Measurements from ENCODE around the gene CISD3.

Gene CISD3

GRCh38 chr17:38729368-38729885, 714 bp upstream of the CISD3 start:
- no peaks in the 10 kb centered on the region for H3K9me3 ChIP-seq (ENCODE audit: control insufficient read depth, insufficient read depth, low read depth, low read length)
- CTCF ChIA-PET = interaction anchor here (1.0 to 2.8 kb wide), 8 partner anchors 11 to 66 kb away, joined by 3 to 14 read pairs (median 4); no protein-coding TSS in a partner anchor
- peaks cover 10 to 44% of the 10 kb centered on the region in 2 experiments for H3K36me3 ChIP-seq (ENCODE audit: control insufficient read depth in 2 of 2, insufficient read depth in 1 of 2, low read length in 2 of 2)
- POLR2A ChIA-PET = interaction anchor here (0.7 to 3.5 kb wide), 4 partner anchors 9 to 53 kb away, joined by 3 to 23 read pairs (median 5); partner anchors contain the start of gene PSMB3
- H3K4me1 ChIP-seq (ENCODE audit: control insufficient read depth, insufficient read depth, low read length) = peaks cover 5% of the 10 kb centered on the region
- TF ChIP-seq, protein P1, sequence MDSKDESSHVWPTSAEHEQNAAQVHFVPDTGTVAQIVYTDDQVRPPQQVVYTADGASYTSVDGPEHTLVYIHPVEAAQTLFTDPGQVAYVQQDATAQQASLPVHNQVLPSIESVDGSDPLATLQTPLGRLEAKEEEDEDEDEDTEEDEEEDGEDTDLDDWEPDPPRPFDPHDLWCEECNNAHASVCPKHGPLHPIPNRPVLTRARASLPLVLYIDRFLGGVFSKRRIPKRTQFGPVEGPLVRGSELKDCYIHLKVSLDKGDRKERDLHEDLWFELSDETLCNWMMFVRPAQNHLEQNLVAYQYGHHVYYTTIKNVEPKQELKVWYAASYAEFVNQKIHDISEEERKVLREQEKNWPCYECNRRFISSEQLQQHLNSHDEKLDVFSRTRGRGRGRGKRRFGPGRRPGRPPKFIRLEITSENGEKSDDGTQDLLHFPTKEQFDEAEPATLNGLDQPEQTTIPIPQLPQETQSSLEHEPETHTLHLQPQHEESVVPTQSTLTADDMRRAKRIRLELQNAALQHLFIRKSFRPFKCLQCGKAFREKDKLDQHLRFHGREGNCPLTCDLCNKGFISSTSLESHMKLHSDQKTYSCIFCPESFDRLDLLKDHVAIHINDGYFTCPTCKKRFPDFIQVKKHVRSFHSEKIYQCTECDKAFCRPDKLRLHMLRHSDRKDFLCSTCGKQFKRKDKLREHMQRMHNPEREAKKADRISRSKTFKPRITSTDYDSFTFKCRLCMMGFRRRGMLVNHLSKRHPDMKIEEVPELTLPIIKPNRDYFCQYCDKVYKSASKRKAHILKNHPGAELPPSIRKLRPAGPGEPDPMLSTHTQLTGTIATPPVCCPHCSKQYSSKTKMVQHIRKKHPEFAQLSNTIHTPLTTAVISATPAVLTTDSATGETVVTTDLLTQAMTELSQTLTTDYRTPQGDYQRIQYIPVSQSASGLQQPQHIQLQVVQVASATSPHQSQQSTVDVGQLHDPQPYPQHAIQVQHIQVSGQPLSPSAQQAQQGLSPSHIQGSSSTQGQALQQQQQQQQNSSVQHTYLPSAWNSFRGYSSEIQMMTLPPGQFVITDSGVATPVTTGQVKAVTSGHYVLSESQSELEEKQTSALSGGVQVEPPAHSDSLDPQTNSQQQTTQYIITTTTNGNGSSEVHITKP (tag by site-specific recombination; IDR thresholded peaks at IDR 0.05) = peak; percentile 73; the same call in 1 of the 2 replicates
- no peak for TF ChIP-seq ZNF558 (tag by site-specific recombination; IDR thresholded peaks at IDR 0.05)
- no peak for TF ChIP-seq ZEB2 (tag by site-specific recombination; IDR thresholded peaks at IDR 0.05)
- 0 out of 2 replicates have a peak, but pooled peaks have one; percentile 49 for TF ChIP-seq PATZ1 (tag by site-specific recombination; IDR thresholded peaks at IDR 0.05)
- TF ChIP-seq MEIS1 (CRISPR knock-in tag; IDR thresholded peaks at IDR 0.05; ENCODE audit: borderline replicate concordance) = no peak
- no peak for TF ChIP-seq ZBTB8A (tag by site-specific recombination; IDR thresholded peaks at IDR 0.05)
- peak overlapping the region; percentile 11; the same call in 1 of the 2 replicates for H3K27ac ChIP-seq (ENCODE audit: extremely low read depth, low read depth, low read length)
- H3K4me3 ChIP-seq (ENCODE audit: low read depth, low read length) = peak overlapping the region; percentile 67

GRCh38 chr17:38730526-38731379, 612 bp downstream of the CISD3 start:
- H3K36me3 ChIP-seq (ENCODE audit: control insufficient read depth in 2 of 2, insufficient read depth in 1 of 2, low read length in 2 of 2) = peaks cover 10 to 45% of the 10 kb centered on the region in 2 experiments
- ChIA-PET POLR2A (interaction anchor here (0.7 to 2.3 kb wide), 17 partner anchors 11 to 54 kb away, joined by 3 to 18 read pairs (median 4); partner anchors contain the start of genes MLLT6 and PSMB3), CTCF (interaction anchor here (0.5 to 3.1 kb wide), 20 partner anchors 9 to 999 kb away, joined by 3 to 17 read pairs (median 4); partner anchors contain the start of gene MLLT6)
- H3K4me3 ChIP-seq (ENCODE audit: low read depth, low read length) = peak overlapping the region; percentile 67
- H3K9me3 ChIP-seq (ENCODE audit: control insufficient read depth, insufficient read depth, low read depth, low read length) = no peaks in the 10 kb centered on the region
- peak overlapping the region; percentile 67 for H3K27ac ChIP-seq (ENCODE audit: extremely low read depth, low read depth, low read length)
- H3K4me1 ChIP-seq (ENCODE audit: control insufficient read depth, insufficient read depth, low read length) = peaks cover 5% of the 10 kb centered on the region
- TF ChIP-seq ZNF155 (tag by site-specific recombination; IDR thresholded peaks at IDR 0.05) (no peak), ZNF23 (tag by site-specific recombination; IDR thresholded peaks at IDR 0.05; ENCODE audit: borderline replicate concordance) (no peak), ZSCAN16 (tag by site-specific recombination; IDR thresholded peaks at IDR 0.05) (no peak), ZNF214 (tag by site-specific recombination; IDR thresholded peaks at IDR 0.05; ENCODE audit: borderline replicate concordance) (no peak), ZNF600 (tag by site-specific recombination; IDR thresholded peaks at IDR 0.05) (peak; percentile 95), ZNF146 (tag by site-specific recombination; IDR thresholded peaks at IDR 0.05) (peak; percentile 15; the same call in 1 of the 2 replicates), SP3 (tag by site-specific recombination; IDR thresholded peaks at IDR 0.05) (peak; percentile 59), ZNF501 (tag by site-specific recombination; IDR thresholded peaks at IDR 0.05) (peak; percentile 74), HOXC10 (CRISPR knock-in tag; IDR thresholded peaks at IDR 0.05) (no peak), KLF10 (tag by site-specific recombination; IDR thresholded peaks at IDR 0.05) (no peak)
- TF ChIP-seq, protein P2, sequence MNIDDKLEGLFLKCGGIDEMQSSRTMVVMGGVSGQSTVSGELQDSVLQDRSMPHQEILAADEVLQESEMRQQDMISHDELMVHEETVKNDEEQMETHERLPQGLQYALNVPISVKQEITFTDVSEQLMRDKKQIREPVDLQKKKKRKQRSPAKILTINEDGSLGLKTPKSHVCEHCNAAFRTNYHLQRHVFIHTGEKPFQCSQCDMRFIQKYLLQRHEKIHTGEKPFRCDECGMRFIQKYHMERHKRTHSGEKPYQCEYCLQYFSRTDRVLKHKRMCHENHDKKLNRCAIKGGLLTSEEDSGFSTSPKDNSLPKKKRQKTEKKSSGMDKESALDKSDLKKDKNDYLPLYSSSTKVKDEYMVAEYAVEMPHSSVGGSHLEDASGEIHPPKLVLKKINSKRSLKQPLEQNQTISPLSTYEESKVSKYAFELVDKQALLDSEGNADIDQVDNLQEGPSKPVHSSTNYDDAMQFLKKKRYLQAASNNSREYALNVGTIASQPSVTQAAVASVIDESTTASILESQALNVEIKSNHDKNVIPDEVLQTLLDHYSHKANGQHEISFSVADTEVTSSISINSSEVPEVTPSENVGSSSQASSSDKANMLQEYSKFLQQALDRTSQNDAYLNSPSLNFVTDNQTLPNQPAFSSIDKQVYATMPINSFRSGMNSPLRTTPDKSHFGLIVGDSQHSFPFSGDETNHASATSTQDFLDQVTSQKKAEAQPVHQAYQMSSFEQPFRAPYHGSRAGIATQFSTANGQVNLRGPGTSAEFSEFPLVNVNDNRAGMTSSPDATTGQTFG (tag by site-specific recombination; IDR thresholded peaks at IDR 0.05; ENCODE audit: borderline replicate concordance) = no peak
- TF ChIP-seq, protein P3, sequence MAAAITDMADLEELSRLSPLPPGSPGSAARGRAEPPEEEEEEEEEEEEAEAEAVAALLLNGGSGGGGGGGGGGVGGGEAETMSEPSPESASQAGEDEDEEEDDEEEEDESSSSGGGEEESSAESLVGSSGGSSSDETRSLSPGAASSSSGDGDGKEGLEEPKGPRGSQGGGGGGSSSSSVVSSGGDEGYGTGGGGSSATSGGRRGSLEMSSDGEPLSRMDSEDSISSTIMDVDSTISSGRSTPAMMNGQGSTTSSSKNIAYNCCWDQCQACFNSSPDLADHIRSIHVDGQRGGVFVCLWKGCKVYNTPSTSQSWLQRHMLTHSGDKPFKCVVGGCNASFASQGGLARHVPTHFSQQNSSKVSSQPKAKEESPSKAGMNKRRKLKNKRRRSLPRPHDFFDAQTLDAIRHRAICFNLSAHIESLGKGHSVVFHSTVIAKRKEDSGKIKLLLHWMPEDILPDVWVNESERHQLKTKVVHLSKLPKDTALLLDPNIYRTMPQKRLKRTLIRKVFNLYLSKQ (tag by site-specific recombination; IDR thresholded peaks at IDR 0.05; ENCODE audit: borderline replicate concordance) = no peak; the same call in 1 of the 2 replicates

All from HEK293 (cell line).